ENCODE results near the gene CALML6. TPM values are rescaled to one million over a fixed set of nuclear protein-coding genes. Genes with fewer than 3 reads are reported as not detected.

Gene CALML6
- total and polyA plus RNA-seq, 2 experiments from 2014 or later: 0.87 TPM; not detected in 1

GRCh38 chr1:1956101-1956500, 41.0 kb downstream of the CALML6 start:
- Histone ChIP-seq H2AFZ (no peak overlapping the region), H3K79me2 (replicated peaks; ENCODE audit: insufficient read depth) (no peaks in the 10 kb centered on the region), H3K4me1 (ENCODE audit: insufficient read depth) (peaks cover 3% of the 10 kb centered on the region; the same call in 1 of the 2 replicates), H3K4me2 (no peak overlapping the region), H3K27ac (ENCODE audit: low read depth) (no peak overlapping the region), H3K36me3 (ENCODE audit: insufficient read depth) (no peaks in the 10 kb centered on the region), H3F3A (replicated peaks; ENCODE audit: low read depth) (peaks cover 9% of the 10 kb centered on the region), H3K9me2 (ENCODE audit: insufficient read depth) (no peaks in the 10 kb centered on the region), H4K20me1 (replicated peaks; ENCODE audit: insufficient read depth) (no peaks in the 10 kb centered on the region), H3K4me3 (no peak overlapping the region), H3K27me3 (ENCODE audit: insufficient read depth) (no peaks in the 10 kb centered on the region)
- ATAC-seq (no peak), DNase-seq (ENCODE audit: low spot score) (no peak)
- Mint-ChIP-seq H3K4me3 (no peak overlapping the region), H3K9me3 (peaks cover 3% of the 10 kb centered on the region), H3K4me1 (peaks cover 14% of the 10 kb centered on the region), H3K27ac (no peak overlapping the region), H3K27me3 (ENCODE audit: insufficient read depth, low read depth, poor library complexity) (peaks cover 13% of the 10 kb centered on the region), H3K36me3 (ENCODE audit: low read depth) (peaks cover 2% of the 10 kb centered on the region; the same call in 2 of the 3 replicates)
- TF ChIP-seq NANOG (IDR thresholded peaks at IDR 0.05; ENCODE audit: borderline replicate concordance): no peak
- TF ChIP-seq, protein P1, sequence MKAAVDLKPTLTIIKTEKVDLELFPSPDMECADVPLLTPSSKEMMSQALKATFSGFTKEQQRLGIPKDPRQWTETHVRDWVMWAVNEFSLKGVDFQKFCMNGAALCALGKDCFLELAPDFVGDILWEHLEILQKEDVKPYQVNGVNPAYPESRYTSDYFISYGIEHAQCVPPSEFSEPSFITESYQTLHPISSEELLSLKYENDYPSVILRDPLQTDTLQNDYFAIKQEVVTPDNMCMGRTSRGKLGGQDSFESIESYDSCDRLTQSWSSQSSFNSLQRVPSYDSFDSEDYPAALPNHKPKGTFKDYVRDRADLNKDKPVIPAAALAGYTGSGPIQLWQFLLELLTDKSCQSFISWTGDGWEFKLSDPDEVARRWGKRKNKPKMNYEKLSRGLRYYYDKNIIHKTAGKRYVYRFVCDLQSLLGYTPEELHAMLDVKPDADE (IDR thresholded peaks at IDR 0.05): no peak
- no peak for TF ChIP-seq CTCF (conservative IDR thresholded peaks at IDR 0.05; ENCODE audit: low read depth in 2 of 2)
- TF ChIP-seq ZNF462 (CRISPR knock-in tag; IDR thresholded peaks at IDR 0.05): no peak
- no peak for TF ChIP-seq POLR2AphosphoS5 (IDR thresholded peaks at IDR 0.05; ENCODE audit: low read depth)
- no peak for TF ChIP-seq EZH2 (IDR thresholded peaks at IDR 0.05; ENCODE audit: low read depth, unreplicated experiment)
- no peak for TF ChIP-seq ZNF331 (CRISPR knock-in tag; IDR thresholded peaks at IDR 0.05; ENCODE audit: low read depth)
- TF ChIP-seq, protein P2, sequence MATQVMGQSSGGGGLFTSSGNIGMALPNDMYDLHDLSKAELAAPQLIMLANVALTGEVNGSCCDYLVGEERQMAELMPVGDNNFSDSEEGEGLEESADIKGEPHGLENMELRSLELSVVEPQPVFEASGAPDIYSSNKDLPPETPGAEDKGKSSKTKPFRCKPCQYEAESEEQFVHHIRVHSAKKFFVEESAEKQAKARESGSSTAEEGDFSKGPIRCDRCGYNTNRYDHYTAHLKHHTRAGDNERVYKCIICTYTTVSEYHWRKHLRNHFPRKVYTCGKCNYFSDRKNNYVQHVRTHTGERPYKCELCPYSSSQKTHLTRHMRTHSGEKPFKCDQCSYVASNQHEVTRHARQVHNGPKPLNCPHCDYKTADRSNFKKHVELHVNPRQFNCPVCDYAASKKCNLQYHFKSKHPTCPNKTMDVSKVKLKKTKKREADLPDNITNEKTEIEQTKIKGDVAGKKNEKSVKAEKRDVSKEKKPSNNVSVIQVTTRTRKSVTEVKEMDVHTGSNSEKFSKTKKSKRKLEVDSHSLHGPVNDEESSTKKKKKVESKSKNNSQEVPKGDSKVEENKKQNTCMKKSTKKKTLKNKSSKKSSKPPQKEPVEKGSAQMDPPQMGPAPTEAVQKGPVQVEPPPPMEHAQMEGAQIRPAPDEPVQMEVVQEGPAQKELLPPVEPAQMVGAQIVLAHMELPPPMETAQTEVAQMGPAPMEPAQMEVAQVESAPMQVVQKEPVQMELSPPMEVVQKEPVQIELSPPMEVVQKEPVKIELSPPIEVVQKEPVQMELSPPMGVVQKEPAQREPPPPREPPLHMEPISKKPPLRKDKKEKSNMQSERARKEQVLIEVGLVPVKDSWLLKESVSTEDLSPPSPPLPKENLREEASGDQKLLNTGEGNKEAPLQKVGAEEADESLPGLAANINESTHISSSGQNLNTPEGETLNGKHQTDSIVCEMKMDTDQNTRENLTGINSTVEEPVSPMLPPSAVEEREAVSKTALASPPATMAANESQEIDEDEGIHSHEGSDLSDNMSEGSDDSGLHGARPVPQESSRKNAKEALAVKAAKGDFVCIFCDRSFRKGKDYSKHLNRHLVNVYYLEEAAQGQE (IDR thresholded peaks at IDR 0.05; ENCODE audit: unreplicated experiment): no peak
- TF ChIP-seq CREB1 (CRISPR knock-in tag; IDR thresholded peaks at IDR 0.05; ENCODE audit: low read depth): no peak
- no peak for TF ChIP-seq JUNB (IDR thresholded peaks at IDR 0.05; ENCODE audit: unreplicated experiment)
- no peak for TF ChIP-seq EZH2phosphoT487 (IDR thresholded peaks at IDR 0.05; ENCODE audit: unreplicated experiment)
- no peak for TF ChIP-seq ZNF114 (CRISPR knock-in tag; IDR thresholded peaks at IDR 0.05)
- no peak for TF ChIP-seq STAT1 (IDR thresholded peaks at IDR 0.05; ENCODE audit: unreplicated experiment)

All from GM23338 (cell line).